Measurements from ENCODE around the gene COG5.

The COG5 gene

DNA sequence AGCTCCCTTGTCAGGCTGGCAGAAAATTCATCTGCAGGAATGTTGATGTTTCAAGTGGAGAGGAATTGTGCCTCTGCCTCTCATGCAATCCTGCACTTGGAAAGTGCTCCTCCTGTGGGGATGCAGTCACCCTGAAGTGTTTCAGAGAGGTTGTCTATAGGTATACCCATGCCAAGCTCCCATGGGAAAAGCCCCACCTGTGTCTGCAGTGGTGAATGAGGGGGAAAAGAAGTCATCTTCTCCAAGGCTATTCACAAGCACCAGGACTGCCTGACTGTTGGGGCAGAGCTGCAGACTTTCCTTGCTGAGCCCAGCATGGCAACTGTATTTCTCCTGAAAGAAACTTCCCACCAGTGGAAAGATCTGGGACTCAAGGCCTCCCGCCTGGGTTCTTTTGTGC is 58.4 kb downstream of the COG5 start:
- DNase-seq = no peak

DNA sequence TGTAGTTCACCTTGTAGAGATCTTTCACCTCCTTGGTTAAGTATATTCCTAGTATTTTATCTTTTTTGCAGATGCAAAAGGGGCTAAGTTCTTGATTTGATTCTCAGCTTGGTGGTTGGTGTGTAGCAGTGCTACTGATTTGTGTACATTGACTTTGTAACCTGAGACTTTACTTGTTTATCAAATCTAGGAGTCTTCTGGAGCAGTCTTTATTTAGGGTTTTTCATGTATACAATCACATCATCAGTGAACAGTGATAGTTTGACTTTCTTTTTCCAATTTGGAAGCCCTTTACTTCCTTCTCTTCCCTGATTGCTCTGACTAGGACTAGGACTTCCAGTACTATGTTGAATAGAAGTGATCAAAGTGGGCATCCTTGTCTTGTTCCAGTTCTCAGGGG is 60.0 kb downstream of the COG5 start:
- no peak for DNase-seq

DNA sequence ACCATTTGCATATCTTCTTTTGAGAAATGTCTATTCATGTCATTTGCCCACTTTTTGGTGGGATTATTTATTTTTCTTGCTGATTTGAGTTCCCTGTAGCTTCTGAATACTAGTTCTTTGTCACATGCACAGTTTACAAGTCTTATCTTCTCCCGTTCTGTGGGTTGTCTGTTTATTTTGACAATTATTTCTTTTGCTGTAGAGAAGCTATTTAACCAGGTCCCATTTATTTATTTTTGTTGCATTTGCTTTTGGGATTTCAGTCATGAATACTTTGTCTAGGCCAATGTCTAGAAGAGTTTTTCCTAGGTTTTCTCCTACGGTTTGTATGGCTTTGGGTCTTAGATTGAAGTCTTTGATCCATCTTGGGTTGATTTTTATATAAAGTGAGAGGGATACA is 60.9 kb downstream of the COG5 start:
- no peak for DNase-seq

DNA sequence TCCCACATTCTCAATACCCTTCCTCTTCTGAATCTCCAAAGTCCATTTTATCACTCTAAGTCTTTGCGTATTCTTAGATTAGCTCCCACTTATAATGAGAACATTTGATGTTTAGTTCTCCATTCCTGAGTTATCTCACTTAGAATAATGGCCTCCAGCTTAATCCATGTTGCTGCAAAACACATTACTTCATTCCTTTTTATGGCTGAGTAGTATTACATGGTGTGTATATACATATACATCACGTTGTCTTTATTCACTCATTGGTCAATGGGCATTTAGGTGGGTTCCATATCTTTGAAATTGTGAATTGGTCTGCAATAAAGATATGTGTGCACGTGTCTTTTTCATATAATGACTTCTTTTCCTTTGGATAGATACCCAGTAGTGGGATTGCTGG is 61.6 kb downstream of the COG5 start:
- DNase-seq = no peak

DNA sequence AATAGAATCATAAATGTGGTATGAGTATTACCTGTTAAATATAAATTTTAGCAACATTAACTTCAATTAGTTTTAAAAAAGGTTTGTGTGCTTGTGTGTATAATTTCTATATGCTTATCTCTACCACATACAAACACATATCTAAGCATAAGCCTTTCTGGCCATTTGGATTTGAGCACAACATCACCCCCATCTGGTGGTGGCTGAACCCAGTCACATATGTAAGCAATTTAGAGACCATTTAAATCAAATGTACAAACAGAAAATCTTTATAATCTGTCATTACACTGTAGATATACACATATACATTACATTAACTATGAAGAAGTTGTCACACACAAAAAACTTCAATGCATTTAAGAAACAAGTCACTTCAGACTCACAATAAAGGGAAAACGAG is 62.1 kb downstream of the COG5 start:
- DNase-seq = no peak

DNA sequence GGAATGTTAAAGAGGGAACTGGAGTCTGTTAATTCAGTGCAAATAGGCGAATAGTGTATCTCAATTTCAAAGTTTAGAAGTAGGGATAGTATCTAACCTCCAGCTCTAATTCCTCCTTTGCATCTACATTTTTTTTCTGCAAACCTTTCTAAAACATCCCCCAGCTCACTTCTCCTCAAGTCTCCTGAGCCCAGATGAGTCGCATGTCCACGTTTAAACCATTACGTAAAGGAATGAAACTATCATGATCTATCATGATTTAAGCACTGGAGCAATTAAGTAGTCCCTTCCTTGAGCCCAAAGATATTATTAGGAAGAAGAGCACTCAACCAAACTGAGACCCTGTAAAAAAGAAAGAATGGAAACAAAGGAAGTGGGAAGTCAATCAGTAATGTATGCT is 64.0 kb downstream of the COG5 start:
- DNase-seq = no peak

DNA sequence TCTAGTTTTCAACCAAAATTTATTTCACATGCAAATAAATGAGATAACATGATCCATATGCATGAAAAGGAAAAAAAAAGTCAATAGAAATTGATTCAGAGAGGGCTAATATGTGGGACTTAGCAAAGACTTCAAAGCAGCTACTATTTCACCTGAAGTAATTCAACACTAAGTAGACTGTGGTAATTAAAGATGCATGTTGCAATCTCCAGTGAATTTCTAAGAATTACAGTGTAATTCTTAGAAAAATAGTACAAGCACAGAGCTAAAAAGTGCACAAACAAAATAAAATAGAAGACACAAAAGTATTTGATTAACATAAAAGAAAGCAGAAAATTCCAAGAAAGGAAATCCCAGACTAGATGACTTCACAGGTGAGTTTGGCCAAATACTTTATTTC is 68.2 kb downstream of the COG5 start:
- DNase-seq = no peak

DNA sequence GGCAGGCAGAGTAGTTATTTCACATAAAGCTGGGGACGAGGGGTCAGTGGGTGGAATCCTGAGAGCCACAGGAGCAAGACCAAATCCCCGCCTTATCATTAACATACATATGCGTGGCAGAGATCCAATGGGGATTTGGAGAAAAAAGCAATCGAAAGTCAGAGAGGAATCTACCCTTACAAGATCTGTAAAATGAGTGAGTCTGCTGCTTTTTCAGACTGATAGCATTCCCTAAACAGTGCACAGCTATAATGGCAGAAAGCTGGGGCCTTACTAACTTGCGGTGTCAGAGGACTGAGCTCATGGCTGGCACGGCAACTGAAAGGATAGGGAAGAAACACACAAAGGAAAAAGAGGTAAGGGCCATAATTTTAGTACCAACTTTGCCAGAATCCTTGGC is 68.8 kb downstream of the COG5 start:
- DNase-seq = no peak

DNA sequence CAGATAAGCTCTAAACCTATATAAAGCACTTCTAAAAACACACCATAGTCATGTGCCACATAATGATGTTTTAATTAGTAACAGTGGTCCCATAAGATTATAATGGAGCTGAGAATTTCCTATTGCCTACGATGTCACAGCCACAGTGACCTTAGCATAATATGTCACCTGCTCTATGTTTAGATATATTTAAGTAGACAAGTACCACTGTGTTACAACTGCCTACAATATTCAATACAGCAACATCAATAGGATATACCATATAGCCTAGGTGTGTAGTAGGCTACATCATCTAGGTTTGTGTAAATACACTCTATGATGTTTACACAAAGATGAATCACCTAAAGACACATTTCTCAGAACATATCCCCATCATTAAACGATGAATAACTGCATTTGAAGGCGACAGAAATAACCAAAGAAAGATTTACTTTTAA is 69.4 kb downstream of the COG5 start:
- DNase-seq = no peak

DNA sequence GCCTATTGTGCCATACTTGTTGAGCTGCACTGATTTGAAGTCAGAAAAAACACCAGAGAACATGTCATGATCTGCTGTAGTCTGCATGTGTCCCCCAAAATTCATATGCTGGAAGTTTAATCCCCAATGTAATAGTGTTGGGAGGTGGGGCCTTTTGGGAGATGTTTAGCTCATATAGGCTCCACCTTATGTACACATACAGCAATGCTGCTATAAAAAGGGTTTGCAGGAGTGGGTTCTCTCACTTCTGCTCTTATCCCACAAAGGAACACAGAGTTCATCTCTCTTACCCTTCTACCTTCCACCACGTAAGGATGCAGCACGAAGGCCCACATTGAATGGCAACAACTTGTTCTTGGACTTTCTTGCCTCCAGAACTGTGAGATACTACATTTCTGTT is 70.8 kb downstream of the COG5 start:
- no peak for DNase-seq

DNA sequence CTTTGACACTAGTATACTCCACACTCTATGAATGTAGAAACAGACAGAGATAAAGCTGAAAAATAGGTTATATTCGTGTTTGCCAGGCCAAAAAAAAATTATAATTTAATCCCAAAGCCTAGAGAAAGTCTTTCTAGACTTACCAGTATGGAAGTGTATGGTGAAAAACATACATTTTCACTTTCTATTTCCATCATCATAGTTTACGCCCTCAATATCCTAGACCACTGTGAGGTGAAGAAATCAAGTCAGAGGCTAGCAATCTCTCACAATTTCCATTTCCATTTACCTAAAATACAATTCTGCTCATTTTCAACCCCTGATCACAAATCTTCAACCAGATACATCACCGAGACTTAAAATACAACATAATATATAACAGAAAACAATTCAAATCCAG is 77.7 kb downstream of the COG5 start:
- DNase-seq = no peak

DNA sequence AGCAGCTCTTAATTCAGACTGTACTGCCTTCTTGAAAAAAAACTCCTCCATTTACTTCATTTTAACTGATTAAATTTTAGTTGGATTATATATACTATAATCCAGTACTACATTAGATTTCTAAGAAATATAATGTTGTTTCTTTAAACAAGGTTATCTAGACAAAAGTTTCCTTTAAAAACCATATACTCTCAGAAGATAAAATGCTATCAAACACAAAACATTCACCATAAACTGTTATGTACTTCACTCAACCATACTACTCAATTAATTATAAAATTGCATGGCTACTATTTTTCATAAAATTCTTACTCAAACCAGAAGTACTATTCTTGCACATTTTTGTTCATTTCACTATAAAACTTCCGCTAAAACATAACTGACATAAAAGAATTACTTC is 81.1 kb downstream of the COG5 start:
- DNase-seq = no peak

DNA sequence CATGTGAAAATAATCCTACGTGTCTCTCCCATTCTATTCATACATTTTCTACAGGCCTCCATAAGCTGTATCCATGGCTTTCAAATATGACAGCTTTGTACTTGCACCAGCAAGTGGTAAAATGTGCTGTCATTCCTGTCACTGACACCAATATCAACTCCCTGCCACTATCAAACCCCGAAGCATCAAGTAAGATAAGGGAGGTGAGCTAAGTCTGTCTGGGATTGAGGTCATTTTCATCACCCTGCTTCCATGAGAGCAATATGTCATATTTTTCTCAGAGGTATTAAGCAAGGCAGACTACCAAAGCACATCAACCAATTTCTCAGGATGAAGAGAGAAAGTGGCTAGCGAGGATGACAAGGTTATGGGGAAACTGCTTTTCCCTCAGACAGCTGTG is 82.8 kb downstream of the COG5 start:
- no peak for DNase-seq

DNA sequence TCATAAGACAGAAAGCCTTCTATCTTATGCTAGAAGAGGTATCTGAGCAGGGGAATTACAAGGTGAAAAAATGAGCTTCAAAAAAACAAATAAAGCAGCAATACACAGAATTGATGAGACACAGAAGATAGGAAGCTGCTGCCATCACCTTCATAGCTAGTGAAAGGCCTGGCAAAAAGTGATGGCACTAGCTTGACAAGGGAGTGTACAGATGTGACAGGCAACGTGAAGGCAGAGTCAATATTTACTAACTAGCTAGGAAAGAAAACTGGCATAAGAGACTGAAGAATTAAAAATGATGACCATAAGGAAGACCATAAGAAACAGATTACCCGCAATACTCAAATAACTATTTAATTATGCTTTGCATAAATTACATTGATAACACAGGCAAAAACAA is 84.4 kb downstream of the COG5 start:
- no peak for DNase-seq

DNA sequence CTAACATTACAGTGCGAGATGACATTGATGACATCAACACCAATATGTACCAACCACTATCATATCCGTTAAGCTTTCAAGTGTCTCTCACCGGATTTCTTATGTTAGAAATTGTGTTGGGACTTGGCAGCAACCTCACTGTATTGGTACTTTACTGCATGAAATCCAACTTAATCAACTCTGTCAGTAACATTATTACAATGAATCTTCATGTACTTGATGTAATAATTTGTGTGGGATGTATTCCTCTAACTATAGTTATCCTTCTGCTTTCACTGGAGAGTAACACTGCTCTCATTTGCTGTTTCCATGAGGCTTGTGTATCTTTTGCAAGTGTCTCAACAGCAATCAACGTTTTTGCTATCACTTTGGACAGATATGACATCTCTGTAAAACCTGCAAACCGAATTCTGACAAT is 89.6 kb downstream of the COG5 start:
- no peak for DNase-seq

DNA sequence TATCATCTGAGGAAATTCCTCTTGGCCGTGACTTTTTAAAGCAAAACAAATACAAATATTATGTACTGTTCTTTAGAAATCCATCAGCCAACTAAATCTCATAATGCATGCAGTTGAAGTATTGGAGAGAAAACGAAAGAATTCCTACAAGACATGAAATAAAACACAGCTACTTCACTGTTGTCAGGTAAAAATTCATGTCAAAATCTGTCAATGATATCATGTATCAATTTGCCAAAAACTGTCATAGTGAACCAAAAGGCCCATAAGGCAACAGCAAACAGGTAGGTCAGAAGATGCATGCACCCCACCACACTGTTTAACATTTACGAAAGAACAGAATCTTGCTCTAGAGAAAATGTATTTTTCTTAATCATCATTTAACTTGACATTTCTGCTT is 91.6 kb downstream of the COG5 start:
- DNase-seq = no peak

DNA sequence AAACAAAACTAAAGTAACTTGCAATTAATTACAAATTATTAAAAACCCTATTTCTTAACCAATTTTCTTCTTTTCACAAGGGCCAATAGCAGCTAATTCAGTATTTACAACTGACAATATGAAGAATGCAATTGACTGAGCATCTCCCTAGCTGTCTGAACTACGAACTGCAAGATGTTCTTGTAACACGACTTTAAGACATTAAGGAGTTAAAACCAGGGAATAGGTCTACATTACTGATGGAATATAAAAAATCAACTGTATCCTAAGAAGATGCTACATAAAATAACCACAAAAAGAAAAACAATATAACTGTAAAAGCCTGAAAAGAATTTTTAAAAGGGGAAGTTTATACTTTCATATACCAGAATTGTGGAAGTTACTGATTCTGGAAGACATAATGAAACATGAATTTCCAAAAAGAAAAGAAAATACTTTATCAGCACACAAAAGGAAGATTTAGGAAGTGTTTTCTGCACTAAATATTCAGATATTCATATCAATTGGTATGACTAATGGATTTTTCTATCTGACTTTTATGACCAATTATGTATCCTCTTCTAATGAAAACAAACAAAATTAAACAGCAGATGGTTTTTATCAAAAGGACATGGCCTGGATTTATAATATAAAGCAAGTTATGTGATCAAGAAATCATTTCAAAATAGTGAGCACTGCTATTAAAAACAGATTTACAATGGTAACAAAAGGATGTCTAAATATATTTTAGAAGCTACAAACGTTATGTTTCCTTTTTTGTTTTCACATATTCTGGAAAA is 92.2 kb downstream of the COG5 start:
- no peak for DNase-seq

DNA sequence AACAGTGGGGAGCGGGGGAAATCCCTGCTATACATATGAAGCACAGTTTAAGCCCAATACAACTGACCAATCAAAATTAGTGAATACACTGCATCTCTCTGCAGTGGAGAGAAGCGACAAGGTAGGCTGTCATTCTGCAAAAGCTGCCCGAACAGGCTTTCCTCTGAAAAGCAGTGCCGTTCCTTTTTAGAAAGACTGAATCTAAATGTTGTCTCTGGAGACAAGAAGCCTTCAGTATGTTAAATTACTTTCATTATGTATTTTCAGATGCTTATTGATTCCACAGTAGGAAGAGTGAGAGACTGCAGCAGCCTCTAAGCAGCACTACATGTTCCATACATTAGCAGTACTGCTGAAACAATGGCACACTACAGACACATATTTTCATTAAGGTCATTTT is 93.8 kb downstream of the COG5 start, which contains the start of gene GPR22:
Gene GPR22, plus strand, starts transcription at position 129 of the 400 bp plus-strand sequence. CDS start 4,004 bp downstream, outside the sequence.
- DNase-seq = no peak

DNA sequence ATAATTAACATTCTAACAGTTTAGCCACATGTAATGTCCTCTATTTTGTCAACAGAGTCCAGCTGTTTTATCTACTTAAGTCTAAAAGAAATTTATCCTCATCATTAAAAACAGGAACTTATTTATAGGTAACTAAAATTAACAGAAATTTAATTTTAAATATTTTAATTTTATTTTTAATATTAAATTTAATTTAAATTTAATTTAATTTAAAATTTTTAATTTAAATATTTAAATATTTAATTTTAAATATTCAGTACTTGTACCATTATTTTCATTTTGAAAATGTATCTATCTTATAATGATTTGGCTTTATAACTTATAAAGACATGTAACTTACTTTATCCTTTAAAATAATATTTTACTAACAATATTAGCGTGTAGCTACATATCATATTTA is 94.9 kb downstream of the COG5 start:
- no peak for DNase-seq

DNA sequence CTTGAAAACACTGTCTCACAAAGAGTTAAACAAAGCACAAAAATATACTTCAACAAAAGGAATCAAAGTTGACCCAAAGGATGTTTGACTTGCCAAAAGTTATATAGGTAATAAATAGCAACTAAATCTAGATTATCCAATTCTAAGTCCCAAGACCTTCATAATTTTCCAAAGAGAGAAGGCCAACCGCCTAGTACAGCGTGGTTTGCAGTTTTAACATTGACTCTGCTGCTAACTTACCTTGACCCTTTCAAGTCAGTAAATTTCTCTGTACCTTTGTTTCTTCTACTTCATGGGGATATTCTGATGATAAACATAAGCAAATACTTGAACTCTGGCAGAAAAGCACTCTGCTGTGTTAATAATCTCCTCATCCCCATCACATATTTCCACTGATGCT is 95.7 kb downstream of the COG5 start:
- DNase-seq = no peak

DNA sequence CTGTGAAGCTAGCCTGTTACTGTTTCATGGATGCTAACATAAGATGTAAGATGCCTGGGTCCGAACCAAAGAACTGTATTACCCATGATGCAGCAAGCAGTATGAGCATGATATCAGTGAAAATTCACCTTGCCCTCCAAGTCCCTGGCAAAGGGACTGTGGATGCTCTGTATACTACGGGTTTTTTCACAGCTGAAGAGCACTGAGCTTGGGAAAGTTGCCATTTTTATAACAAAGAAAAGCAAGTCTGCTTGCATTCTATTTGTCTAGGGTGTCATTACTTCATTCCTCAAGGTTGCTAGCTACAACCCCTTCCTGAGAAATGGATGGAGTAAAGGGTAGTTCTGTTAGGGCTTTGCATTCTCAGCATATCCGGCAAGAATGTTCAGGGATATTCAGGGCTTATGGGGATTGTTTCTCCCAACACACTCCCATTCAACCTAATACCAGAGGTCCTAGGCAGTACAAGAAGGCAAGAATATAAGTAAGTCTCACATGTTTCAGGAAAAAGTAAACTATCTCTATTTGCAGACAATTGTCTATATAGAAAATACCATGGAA is 99.0 kb downstream of the COG5 start:
- no peak for DNase-seq

DNA sequence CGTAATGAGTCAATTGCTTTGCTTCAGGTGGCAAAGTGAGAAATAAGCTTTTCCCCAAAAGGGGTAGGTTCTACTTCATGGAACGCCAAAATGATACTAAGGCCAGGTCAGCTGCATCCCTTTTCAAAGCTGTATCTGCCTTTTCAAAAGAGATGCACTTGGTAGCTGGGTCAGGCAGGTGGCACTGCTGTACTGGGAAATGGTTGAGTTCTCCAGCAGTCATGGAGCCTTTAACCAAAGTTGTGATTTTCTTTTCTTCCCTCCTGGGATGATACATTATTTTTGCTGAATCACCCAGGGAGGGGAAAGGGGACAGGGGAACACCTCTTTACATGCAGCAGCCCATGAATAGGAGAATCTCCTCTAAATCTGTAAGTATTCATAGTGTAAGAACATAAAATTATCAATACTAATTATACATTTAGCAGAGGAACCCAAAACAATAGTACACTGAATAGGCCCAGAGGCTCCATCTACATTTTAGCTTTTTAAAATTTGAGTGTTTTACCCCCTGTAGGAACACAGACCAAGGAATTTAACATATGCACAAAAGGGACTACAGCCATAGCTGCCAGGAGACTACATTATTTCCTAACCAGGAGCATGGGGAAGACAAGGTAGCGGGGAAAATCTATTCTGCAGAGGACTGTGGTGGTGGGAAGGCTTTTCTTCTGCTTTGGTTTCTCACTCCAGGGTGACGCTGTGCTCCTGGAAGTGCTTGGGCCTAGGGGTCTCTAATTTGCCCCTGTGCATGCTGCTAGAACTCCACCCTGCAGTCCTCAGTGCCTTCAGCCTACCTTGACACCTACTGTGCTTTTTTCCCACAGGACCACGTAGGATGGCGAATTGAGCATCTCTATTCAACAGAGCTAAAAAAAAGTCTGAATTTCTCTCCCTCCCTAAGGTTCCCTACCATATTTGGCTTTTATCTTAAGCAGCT is 100.3 kb downstream of the COG5 start:
- DNase-seq = peak; percentile 38 to 42

DNA sequence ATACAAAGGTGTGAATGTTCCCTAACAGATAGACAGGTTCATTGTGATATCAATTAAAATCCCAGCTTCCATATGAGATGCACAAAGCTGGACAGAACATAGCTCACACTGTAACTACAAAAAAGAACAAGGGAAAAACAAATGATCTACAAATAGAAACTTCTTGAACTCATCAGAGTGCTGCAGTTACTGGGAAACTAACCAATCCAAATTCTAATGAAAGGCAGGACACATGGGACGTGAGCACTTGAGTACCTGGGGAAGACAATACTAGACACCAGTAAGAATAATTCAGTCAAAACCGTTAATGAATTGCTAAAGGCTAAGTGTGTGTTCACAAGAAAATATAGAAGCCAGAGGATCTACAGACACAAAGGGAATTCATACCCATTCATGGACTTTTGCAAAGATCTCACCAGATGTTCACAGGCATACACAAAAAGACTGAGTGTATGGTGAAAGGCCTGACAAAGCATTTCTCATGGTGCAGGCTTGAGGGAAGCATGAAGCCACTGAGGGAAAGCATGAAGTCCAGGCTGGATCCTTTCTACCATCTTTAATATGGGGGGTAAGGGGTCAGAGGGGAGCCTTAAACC is 101.7 kb downstream of the COG5 start:
- DNase-seq = no peak

Data from activated T-cell treated with anti-CD3 and anti-CD28 coated beads, Interleukin-2, amount 50 U/mL, for 48 hours (primary cell).